H1 (cell line): ENCODE measurements around the gene ALLC. TPM values are rescaled to one million over a fixed set of nuclear protein-coding genes. Genes with fewer than 3 reads are reported as not detected.

Experiments used
- CTCF ChIA-PET: fragments of 300-600 bp; sonication (Branson Sonifier 250); formaldehyde crosslinking; loops from one replicate; lab custom pipeline; 2021; ENCODE audit not compliant: partially characterized antibody; lab: Charles Lee
- POLR2A ChIA-PET: fragments of 300-600 bp; sonication (Branson Sonifier 250); formaldehyde crosslinking; loops from one replicate; lab custom pipeline; 2021; ENCODE audit warnings: inconsistent platforms; ENCODE audit not compliant: partially characterized antibody; lab: Charles Lee
- DNase-seq, 2 experiments: peaks; one replicate each; pipeline versions ENCODE4 v3.0.0 to v3.0.0-alpha.2; 2010 to 2022; ENCODE audit warnings: low spot score in 2 of 2, low read depth in 1 of 2, mixed read lengths in 1 of 2
- FAIRE-seq: peaks from 2 replicates; lab custom pipeline; 2011; peaks lifted over from hg19 to GRCh38; lab: Jason Lieb, UNC
- H2AFZ ChIP-seq: 2 replicates; pipeline ENCODE4 v1.8.1; 2012; ENCODE audit warnings: low read length, inconsistent platforms
- H2AK5ac ChIP-seq: 2 replicates; pipeline ENCODE4 v1.6.1; 2013; ENCODE audit warnings: low read depth, low read length
- H2BK120ac ChIP-seq: replicated peaks from 2 replicates; pipeline ENCODE3; 2013; ENCODE audit warnings: low read depth, low read length, inconsistent platforms
- H2BK12ac ChIP-seq: 2 replicates; pipeline ENCODE4 v1.6.1; 2013; ENCODE audit warnings: low read depth, low read length
- H2BK15ac ChIP-seq: 2 replicates; pipeline ENCODE4 v1.6.1; 2013; ENCODE audit warnings: low read length
- H2BK20ac ChIP-seq: 2 replicates; pipeline ENCODE4 v1.6.1; 2013; ENCODE audit warnings: low read length
- H2BK5ac ChIP-seq: 2 replicates; pipeline ENCODE4 v1.6.1; 2013; ENCODE audit warnings: low read depth, low read length
- H3K14ac ChIP-seq: 2 replicates; pipeline ENCODE4 v1.6.1; 2013; ENCODE audit warnings: inconsistent platforms; ENCODE audit not compliant: insufficient read length
- H3K18ac ChIP-seq: 2 replicates; pipeline ENCODE4 v1.6.1; 2013; ENCODE audit warnings: low read length; ENCODE audit errors: extremely low read depth
- H3K23ac ChIP-seq: 2 replicates; pipeline ENCODE4 v1.6.1; 2013; ENCODE audit warnings: inconsistent platforms; ENCODE audit not compliant: insufficient read length
- H3K23me2 ChIP-seq: 2 replicates; pipeline ENCODE4 v1.6.1; 2013; ENCODE audit warnings: low read depth, low read length
- H3K27ac ChIP-seq: 2 replicates; pipeline ENCODE4 v1.6.1; 2011; ENCODE audit warnings: low read depth, low read length, inconsistent platforms
- H3K27me3 ChIP-seq, 4 experiments: replicated peaks in 1 of 4; 1 replicate in 1 of 4; 2 replicates in 3 of 4; pipeline versions ENCODE4 v1.6.1 to v1.8.1; 2011 to 2013; ENCODE audit warnings: low read length in 3 of 4, mild to moderate bottlenecking in 3 of 4, inconsistent platforms in 2 of 4, mixed read lengths in 2 of 4, moderate library complexity in 1 of 4; ENCODE audit not compliant: control insufficient read depth in 3 of 4, insufficient read depth in 3 of 4; ENCODE audit errors: extremely low read depth in 1 of 4
- H3K36me3 ChIP-seq, 4 experiments: 2 replicates each; pipeline versions ENCODE4 v1.6.1 to v1.8.1; 2011 to 2013; ENCODE audit warnings: mild to moderate bottlenecking in 4 of 4, low read length in 3 of 4, moderate library complexity in 2 of 4, control low read depth in 1 of 4, inconsistent platforms in 1 of 4; ENCODE audit not compliant: insufficient read depth in 4 of 4, control insufficient read depth in 2 of 4
- H3K4ac ChIP-seq: replicated peaks from 2 replicates; pipeline ENCODE3; 2013; ENCODE audit warnings: low read length, low read depth, mixed read lengths, inconsistent platforms; ENCODE audit not compliant: insufficient read length
- H3K4me1 ChIP-seq, 4 experiments: replicated peaks in 1 of 4; 1 replicate in 1 of 4; 2 replicates in 3 of 4; pipeline versions ENCODE4 v1.6.1 to v1.8.1; 2011 to 2013; ENCODE audit warnings: low read length in 3 of 4, inconsistent platforms in 2 of 4, mixed read lengths in 1 of 4; ENCODE audit not compliant: insufficient read depth in 4 of 4, control insufficient read depth in 3 of 4
- H3K4me2 ChIP-seq, 2 experiments: 2 replicates each; pipeline versions ENCODE4 v1.6.1 to v1.8.1; 2011 to 2013; ENCODE audit warnings: low read depth in 2 of 2, low read length in 2 of 2, control low read depth in 1 of 2, inconsistent platforms in 1 of 2, mild to moderate bottlenecking in 1 of 2; ENCODE audit not compliant: insufficient read depth in 1 of 2
- H3K4me3 ChIP-seq, 4 experiments: fragments of 200-600, 300-600 bp in 1 of 4; sonication (generic), shearing (Covaris generic), sonication (Bioruptor Twin) in 1 of 4; 2 replicates each; pipeline versions ENCODE4 v1.5.1 to v1.8.1; 2011 to 2016; ENCODE audit warnings: low read length in 4 of 4, low read depth in 3 of 4, control low read depth in 2 of 4, inconsistent platforms in 2 of 4, mild to moderate bottlenecking in 2 of 4, mixed read lengths in 1 of 4, moderate library complexity in 1 of 4; ENCODE audit not compliant: insufficient read depth in 2 of 4; ENCODE audit errors: extremely low read depth in 1 of 4
- H3K56ac ChIP-seq: replicated peaks from 2 replicates; pipeline ENCODE3; 2013; ENCODE audit warnings: low read depth, mild to moderate bottlenecking, mixed read lengths, low read length, inconsistent platforms; ENCODE audit not compliant: insufficient read length
- H3K79me1 ChIP-seq: 2 replicates; pipeline ENCODE4 v1.6.1; 2013; ENCODE audit warnings: low read depth, low read length, control low read depth
- H3K79me2 ChIP-seq, 2 experiments: 2 replicates each; pipeline versions ENCODE4 v1.6.1 to v1.8.1; 2012 to 2013; ENCODE audit warnings: low read length in 2 of 2, mild to moderate bottlenecking in 2 of 2, inconsistent platforms in 1 of 2; ENCODE audit not compliant: insufficient read depth in 2 of 2, control insufficient read depth in 1 of 2
- H3K9ac ChIP-seq, 4 experiments: replicated peaks in 1 of 4; 1 replicate in 1 of 4; 2 replicates in 3 of 4; pipeline versions ENCODE4 v1.6.1 to v1.8.1; 2011 to 2013; ENCODE audit warnings: low read depth in 3 of 4, low read length in 3 of 4, control low read depth in 2 of 4, mild to moderate bottlenecking in 2 of 4, moderate library complexity in 2 of 4, inconsistent platforms in 1 of 4; ENCODE audit errors: extremely low read depth in 1 of 4
- H3K9me3 ChIP-seq, 2 experiments: 2 replicates each; pipeline versions ENCODE4 v1.6.1 to v1.8.1; 2012 to 2013; ENCODE audit warnings: mild to moderate bottlenecking in 2 of 2, moderate library complexity in 2 of 2, control low read depth in 1 of 2, inconsistent platforms in 1 of 2, low read depth in 1 of 2, low read length in 1 of 2, mixed read lengths in 1 of 2; ENCODE audit not compliant: insufficient read depth in 2 of 2
- H4K20me1 ChIP-seq, 2 experiments: replicated peaks in 1 of 2; 2 replicates each; pipeline versions ENCODE3 to v1.8.1; 2011 to 2013; ENCODE audit warnings: inconsistent platforms in 2 of 2, low read length in 2 of 2, mild to moderate bottlenecking in 1 of 2; ENCODE audit not compliant: insufficient read depth in 2 of 2, control insufficient read depth in 1 of 2
- H4K5ac ChIP-seq: 2 replicates; pipeline ENCODE4 v1.6.1; 2013; ENCODE audit warnings: low read length, low read depth, mixed read lengths, inconsistent platforms; ENCODE audit not compliant: insufficient read length
- H4K8ac ChIP-seq: 2 replicates; pipeline ENCODE4 v1.8.0; 2013; ENCODE audit warnings: mild to moderate bottlenecking, moderate library complexity, low read length, inconsistent platforms; ENCODE audit not compliant: insufficient read depth; ENCODE audit errors: extremely low read depth
- H4K91ac ChIP-seq: replicated peaks from 2 replicates; pipeline ENCODE3; 2013; ENCODE audit warnings: low read length, mixed read lengths, inconsistent platforms; ENCODE audit not compliant: insufficient read length
- EZH2 ChIP-seq: fragments of 200-600 bp; sonication (generic); IDR thresholded peaks from 2 replicates; pipeline ENCODE4 v1.7.1; 2012; ENCODE audit warnings: low read depth, mild to moderate bottlenecking, moderate library complexity, low read length, inconsistent platforms; ENCODE audit not compliant: severe bottlenecking
- SIN3A ChIP-seq, 2 experiments: IDR thresholded peaks in 1 of 2; conservative IDR thresholded peaks in 1 of 2; 2 replicates each; pipeline ENCODE4 v1.6.1; 2011 to 2012; ENCODE audit warnings: low read length in 2 of 2, improper control_type of control experiment in 1 of 2, low read depth in 1 of 2, mild to moderate bottlenecking in 1 of 2
- SP2 ChIP-seq: IDR thresholded peaks from 2 replicates; pipeline ENCODE4 v1.6.1; 2012; ENCODE audit warnings: mild to moderate bottlenecking, low read length, inconsistent platforms
- WGBS, 2 experiments: shearing (Covaris generic) in 1 of 2; methylation state at CpG; one replicate each; pipeline versions ENCODE4 v1.1.6 to v1.1.7; 2013 to 2015; ENCODE audit warnings: low lambda C conversion rate in 2 of 2, mixed read lengths in 2 of 2, inconsistent platforms in 1 of 2, low coverage in 1 of 2, missing lambda C conversion rate in 1 of 2; ENCODE audit not compliant: insufficient replicate concordance in 2 of 2, insufficient coverage in 1 of 2, insufficient read length in 1 of 2; ENCODE audit errors: extremely low coverage in 1 of 2, missing lambda C conversion rate in 1 of 2; 5-methylcytosine and 5-hydroxymethylcytosine counted together
- polyA plus RNA-seq, 7 experiments: library from polyadenylated mRNA; depleted of rRNA in 3 of 7; stranded (reverse) in 5 of 7; unstranded in 2 of 7; fragments of >200 nt in 5 of 7; fragments of 200-250 nt in 2 of 7; gene quantifications; 1 replicate in 5 of 7; 2 replicates in 1 of 7; 4 replicates in 1 of 7; pipeline versions ENCODE4 v1.2.1 to v1.2.3, GENCODE V29; 2011 to 2013; ENCODE audit warnings: missing spikeins in 2 of 7, mixed read lengths in 2 of 7
- total RNA-seq: library from RNA; stranded (reverse); fragmentation: NEBNext Ultra II Directional; extraction: Animal tissue kit (Norgen Biotek cat#: 25700); gene quantifications from 2 replicates; pipeline ENCODE4 v1.2.1, GENCODE V29; 2021

The ALLC gene
- total and polyA plus RNA-seq, 2 of the 8 experiments (the other 6 are each of a cell fraction or from before 2014, with no cell fraction given), result not detected

- H3K27ac ChIP-seq, result no peak overlapping the region
- no peak overlapping the region for H3K14ac ChIP-seq
- FAIRE-seq, result no peak
- H4K5ac ChIP-seq, result no peak overlapping the region
- H2AK5ac ChIP-seq, result no peak overlapping the region
- no peaks in the 10 kb centered on the region for H4K20me1 ChIP-seq
- H3K36me3 ChIP-seq, result no peaks in the 10 kb centered on the region
- no peak overlapping the region for H4K91ac ChIP-seq
- no peak overlapping the region for H3K4ac ChIP-seq
- no peaks in the 10 kb centered on the region for H3K23me2 ChIP-seq
- H4K8ac ChIP-seq, result no peak overlapping the region
- H3K23ac ChIP-seq, result no peak overlapping the region
- POLR2A ChIA-PET, result no interaction called here
- 87% methylated on average over 7 of the region's 9 CpGs; no CpG with 5 or more reads in 1 of the 2 experiments for WGBS, 2 experiments
- H2BK15ac ChIP-seq, result no peak overlapping the region
- H3K4me3 ChIP-seq, result no peak overlapping the region
- no peaks in the 10 kb centered on the region for H3K9me3 ChIP-seq
- no peak for TF ChIP-seq EZH2
- no peak for TF ChIP-seq SP2
- TF ChIP-seq SIN3A (conservative IDR thresholded peaks at IDR 0.05 in 1 of 2, IDR thresholded peaks at IDR 0.05 in 1 of 2; ENCODE audit: low read depth in 1 of 2, low read length in 2 of 2), result no peak
- TF ChIP-seq, all 59 proteins: peak for 0
- Histone ChIP-seq H3K4me2 (no peak overlapping the region), H3K9ac (no peak overlapping the region), H2BK5ac (no peak overlapping the region), H3K4me1 (no peaks in the 10 kb centered on the region), H2BK12ac (no peak overlapping the region), H3K18ac (no peak overlapping the region), H2BK20ac (no peak overlapping the region), H3K79me2 (no peaks in the 10 kb centered on the region), H2BK120ac (no peak overlapping the region), H3K27me3 (no peaks in the 10 kb centered on the region), H3K79me1 (no peaks in the 10 kb centered on the region), H2AFZ (no peak overlapping the region), H3K56ac (no peak overlapping the region)
- CTCF ChIA-PET, result no interaction called here
- DNase-seq, result no peak
These were observed 15.1 kb downstream of the ALLC start for GRCh38 chr2:3672861-3673678.
